GM12878 (cell line): ENCODE measurements around the gene TRIM68. TPM values are rescaled to one million over a fixed set of nuclear protein-coding genes. Genes with fewer than 3 reads are reported as not detected.

Experiments
- ATAC-seq: fragments of 200-7000 bp; cut with Tn5 transposase; 3 replicates; pipeline ENCODE4 v1.9.1; 2020; ENCODE audit warnings: mild to moderate bottlenecking, moderate library complexity
- BruUV-seq: library from RNA; stranded (reverse); fragments of 400-500 nt; replicated peaks from 2 replicates; lab custom pipeline; 2021; lab: Mats Ljungman, UMichigan
- CTCF ChIA-PET: fragments of 300-600 bp; sonication (Branson Sonifier 250); formaldehyde crosslinking; extraction: SDS; loops from one replicate; lab custom pipeline; 2021; ENCODE audit warnings: inconsistent platforms; lab: Yijun Ruan, JAX
- POLR2A ChIA-PET: fragments of 350-600 bp; formaldehyde crosslinking; extraction: SDS; loops from one replicate; lab custom pipeline; 2021; ENCODE audit warnings: inconsistent platforms; lab: Charles Lee
- RAD21 ChIA-PET: fragments of 300-600 bp; sonication (Branson Sonifier 250); formaldehyde crosslinking; loops from one replicate; lab custom pipeline; 2023; ENCODE audit warnings: antibody characterized with exemption; ENCODE audit not compliant: unreplicated experiment; lab: Charles Lee
- SMC1A ChIA-PET: fragments of 300-600 bp; sonication (Branson Sonifier 250); formaldehyde crosslinking; loops from one replicate; lab custom pipeline; 2023; ENCODE audit not compliant: unreplicated experiment, uncharacterized antibody; lab: Charles Lee
- DNase-seq: peaks from one replicate; pipeline ENCODE4 v3.0.0-alpha.2; 2011; ENCODE audit warnings: low read depth, low spot score
- FAIRE-seq: peaks from 3 replicates; lab custom pipeline; 2011; peaks lifted over from hg19 to GRCh38; lab: Jason Lieb, UNC
- H2AFZ ChIP-seq: 2 replicates; pipeline ENCODE4 v1.6.0; 2011; ENCODE audit warnings: low read depth, low read length, control low read depth; ENCODE audit not compliant: control insufficient read depth
- H3K27ac ChIP-seq: 2 replicates; pipeline ENCODE4 v1.5.1; 2011; ENCODE audit warnings: control low read depth; ENCODE audit not compliant: control insufficient read depth, insufficient read depth
- H3K27me3 ChIP-seq, 2 experiments: replicated peaks in 1 of 2; 2 replicates each; pipeline versions ENCODE4 v1.6.0 to v1.6.1; 2011; ENCODE audit warnings: low read length in 1 of 2; ENCODE audit not compliant: control insufficient read depth in 2 of 2, insufficient read depth in 2 of 2
- H3K36me3 ChIP-seq, 2 experiments: 2 replicates each; pipeline ENCODE4 v1.5.1; 2011; ENCODE audit warnings: low read length in 1 of 2; ENCODE audit not compliant: control insufficient read depth in 2 of 2, insufficient read depth in 2 of 2
- H3K4me1 ChIP-seq: 2 replicates; pipeline ENCODE4 v1.6.1; 2011; ENCODE audit warnings: mild to moderate bottlenecking, low read length, moderate library complexity, mixed read lengths; ENCODE audit not compliant: control insufficient read depth, insufficient read depth
- H3K4me2 ChIP-seq: 2 replicates; pipeline ENCODE4 v1.6.0; 2011; ENCODE audit warnings: control low read depth; ENCODE audit not compliant: control insufficient read depth, insufficient read depth
- H3K4me3 ChIP-seq: fragments of 200-600 bp; sonication (generic); 2 replicates; pipeline ENCODE4 v1.5.1; 2016
- H3K79me2 ChIP-seq: 2 replicates; pipeline ENCODE4 v1.6.0; 2011; ENCODE audit warnings: low read length; ENCODE audit not compliant: control insufficient read depth, insufficient read depth
- H3K9ac ChIP-seq: 2 replicates; pipeline ENCODE4 v1.8.0; 2011; ENCODE audit warnings: low read length, control low read depth, mixed read lengths; ENCODE audit not compliant: control insufficient read depth, insufficient read depth
- H3K9me3 ChIP-seq: replicated peaks from 3 replicates; pipeline ENCODE4 v1.5.1; 2011; ENCODE audit warnings: mild to moderate bottlenecking, low read length; ENCODE audit not compliant: control insufficient read depth, insufficient read depth
- H4K20me1 ChIP-seq: 2 replicates; pipeline ENCODE4 v1.6.0; 2011; ENCODE audit not compliant: control insufficient read depth, insufficient read depth
- CEBPB ChIP-seq, 2 experiments: fragments of 150-350 bp in 1 of 2; IDR thresholded peaks; 2 replicates each; pipeline ENCODE4 v1.6.1; 2012 to 2014; ENCODE audit warnings: low read depth in 2 of 2, low read length in 2 of 2, borderline replicate concordance in 1 of 2, inconsistent platforms in 1 of 2
- CHD2 ChIP-seq: IDR thresholded peaks from 2 replicates; pipeline ENCODE4 v1.6.1; 2011; ENCODE audit warnings: low read depth, low read length, improper control_type of control experiment, borderline replicate concordance
- POLR2A ChIP-seq: IDR thresholded peaks from 2 replicates; pipeline ENCODE4 v1.6.1; 2011; ENCODE audit warnings: low read depth, mild to moderate bottlenecking, low read length
- RAD21 ChIP-seq: IDR thresholded peaks from 2 replicates; pipeline ENCODE4 v1.6.1; 2011; ENCODE audit warnings: mild to moderate bottlenecking, low read depth, low read length, moderate library complexity; ENCODE audit not compliant: insufficient read depth
- SUPT20H ChIP-seq: IDR thresholded peaks from 2 replicates; pipeline ENCODE4 v1.6.1; 2011; ENCODE audit warnings: low read depth, mild to moderate bottlenecking, low read length, moderate library complexity, borderline replicate concordance; ENCODE audit not compliant: control insufficient read depth
- ZNF207 ChIP-seq: fragments of 450-650 bp; IDR thresholded peaks from 2 replicates; pipeline ENCODE4 v1.6.1; 2014; ENCODE audit warnings: antibody characterized with exemption, mild to moderate bottlenecking, borderline replicate concordance
- WGBS: methylation state at CpG from one replicate; pipeline ENCODE4 v1.1.6; 2016; ENCODE audit warnings: low lambda C conversion rate; ENCODE audit not compliant: insufficient replicate concordance, insufficient coverage; ENCODE audit errors: missing lambda C conversion rate; 5-methylcytosine and 5-hydroxymethylcytosine counted together
- in situ Hi-C: fragments of 300-500 bp; cut with MboI; formaldehyde crosslinking; loops from 9 replicates; pipeline ENCODE4 v1.14.3; 2018; ENCODE audit warnings: mixed read lengths
- intact Hi-C: fragments of 100-400 bp; cut with micrococcal nuclease; formaldehyde crosslinking; loops from one replicate; pipeline ENCODE4 v1.14.2; 2022; ENCODE audit not compliant: unreplicated experiment
- polyA plus RNA-seq, 11 experiments: library from polyadenylated mRNA; depleted of rRNA in 4 of 11; unstranded in 6 of 11; stranded (reverse) in 5 of 11; fragments of >200 nt; fragmentation: Nextera tagmentation in 4 of 11; fragmentation: Illumina TruSeq in 1 of 11; extraction: Ambion mirVana in 4 of 11; extraction: Trizol in 1 of 11; gene quantifications; 1 replicate in 1 of 11; 2 replicates in 10 of 11; pipeline versions ENCODE4 v1.2.1 to v1.2.3, GENCODE V29; 2011 to 2016; ENCODE audit warnings: inconsistent platforms in 2 of 11, missing spikeins in 2 of 11, low read depth in 1 of 11
- total RNA-seq, 4 experiments: library from RNA; depleted of rRNA in 3 of 4; stranded (reverse); fragments of >200 nt in 3 of 4; fragmentation: Illumina TruSeq in 1 of 4; extraction: Trizol in 1 of 4; gene quantifications; 2 replicates each; pipeline versions ENCODE4 v1.2.1 to v1.2.3, GENCODE V29; 2013 to 2021
- TF ChIP-seq, protein P1 (sequence below): IDR thresholded peaks from 2 replicates; pipeline ENCODE4 v1.6.1; 2011; ENCODE audit warnings: borderline replicate concordance, low read depth, mild to moderate bottlenecking, moderate library complexity, mixed read lengths, low read length; ENCODE audit not compliant: insufficient read depth; ENCODE audit errors: extremely low read length

The TRIM68 gene
- total and polyA plus RNA-seq, 10 of the 15 experiments (the other 5 are each of a cell fraction or from before 2014, with no cell fraction given): 3.3 to 13.7 (median 8.3) TPM

DNA sequence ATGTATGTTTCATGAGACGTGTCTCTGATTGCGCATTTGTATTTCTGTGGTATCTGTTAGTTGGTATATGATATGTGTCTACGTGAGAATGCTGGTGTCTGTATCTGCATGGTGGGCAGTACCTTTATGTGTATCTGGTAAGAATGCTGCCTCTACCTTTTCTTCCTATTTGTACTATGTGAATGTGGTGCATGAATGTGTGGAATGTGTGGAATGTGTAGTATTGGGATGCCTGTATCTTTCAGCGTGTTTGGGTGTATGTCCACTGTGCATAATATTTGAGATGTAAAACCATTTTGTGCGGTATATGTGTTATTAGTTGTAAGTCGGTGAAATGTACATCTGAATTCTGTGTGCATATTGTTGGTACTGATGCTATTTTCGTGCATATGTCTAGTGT, 33.5 kb upstream of the TRIM68 start:
- no peaks in the 10 kb centered on the region for H3K4me1 ChIP-seq
- intact Hi-C loops: no loop called here
- ATAC-seq: no peak
- ChIA-PET RAD21 (no interaction called here), POLR2A (no interaction called here), CTCF (interaction anchor here (1.2 kb wide), 1 partner anchor 185 kb away, joined by 3 read pairs; no protein-coding TSS in a partner anchor), SMC1A (no interaction called here)
- no peaks in the 10 kb centered on the region; a peak in 1 of 4 replicates for H3K27me3 ChIP-seq
- H3K9ac ChIP-seq: no peak overlapping the region
- no TSS peak for BruUV-seq
- 45% methylated on average over 7 of the region's 7 CpGs for WGBS
- no peak overlapping the region for H3K4me3 ChIP-seq
- no peak overlapping the region for H3K27ac ChIP-seq
- no peaks in the 10 kb centered on the region for H3K9me3 ChIP-seq
- H4K20me1 ChIP-seq: no peaks in the 10 kb centered on the region
- no peak for FAIRE-seq
- H3K36me3 ChIP-seq: no peaks in the 10 kb centered on the region
- in situ Hi-C loops: no loop called here
- H3K4me2 ChIP-seq: no peak overlapping the region
- DNase-seq: no peak
- no peak overlapping the region for H2AFZ ChIP-seq
- no peaks in the 10 kb centered on the region for H3K79me2 ChIP-seq
- no peak for TF ChIP-seq SUPT20H
- TF ChIP-seq POLR2A: no peak
- TF ChIP-seq, protein P1, sequence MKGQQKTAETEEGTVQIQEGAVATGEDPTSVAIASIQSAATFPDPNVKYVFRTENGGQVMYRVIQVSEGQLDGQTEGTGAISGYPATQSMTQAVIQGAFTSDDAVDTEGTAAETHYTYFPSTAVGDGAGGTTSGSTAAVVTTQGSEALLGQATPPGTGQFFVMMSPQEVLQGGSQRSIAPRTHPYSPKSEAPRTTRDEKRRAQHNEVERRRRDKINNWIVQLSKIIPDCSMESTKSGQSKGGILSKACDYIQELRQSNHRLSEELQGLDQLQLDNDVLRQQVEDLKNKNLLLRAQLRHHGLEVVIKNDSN: no peak
- TF ChIP-seq CEBPB (IDR thresholded peaks at IDR 0.05; ENCODE audit: borderline replicate concordance in 1 of 2, low read depth in 2 of 2, low read length in 2 of 2): no peak
- no peak for TF ChIP-seq ZNF207
- no peak for TF ChIP-seq RAD21
- TF ChIP-seq CHD2: no peak
